ENCODE results near the gene C17orf67.
A peak's percentile ranks its signal among the peaks of the same experiment; 100 is the strongest.

C17orf67 gene

DNA sequence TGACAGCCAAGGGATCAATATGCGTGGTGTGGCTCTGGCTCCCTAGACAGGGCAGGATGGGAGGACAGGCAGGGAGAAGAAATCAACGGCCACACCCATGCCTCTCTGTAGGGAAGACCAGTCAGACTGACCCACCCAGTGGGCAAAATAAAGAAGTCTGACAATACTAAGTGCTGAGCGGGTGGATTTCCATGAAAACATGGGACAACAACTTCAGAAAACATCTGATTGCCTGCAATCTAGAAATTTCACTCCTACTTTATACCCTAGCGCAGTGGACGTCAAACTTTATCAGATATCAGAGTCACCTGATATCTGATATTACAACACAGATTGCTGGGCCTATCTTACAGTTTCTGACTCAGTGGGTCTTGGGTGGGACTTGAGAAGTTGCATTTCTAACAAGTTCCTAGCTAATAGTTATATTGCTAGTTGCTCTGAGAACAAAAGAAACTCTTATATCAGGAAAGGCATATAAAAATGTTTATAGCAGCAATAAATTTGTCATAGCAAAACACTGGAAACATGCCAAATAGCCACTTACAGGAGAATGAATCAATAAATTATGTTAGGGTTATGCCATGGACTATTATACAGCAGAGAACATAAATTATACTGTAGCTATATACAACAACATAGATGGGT lies 38.4 kb downstream of the C17orf67 start:
- ChIA-PET CTCF (no interaction called here), POLR2A (ENCODE audit: low non-redundant PET) (no interaction called here)
- no peak for DNase-seq (ENCODE audit: low spot score)
- H3K27ac ChIP-seq = no peak overlapping the region
- TF ChIP-seq, protein P1, sequence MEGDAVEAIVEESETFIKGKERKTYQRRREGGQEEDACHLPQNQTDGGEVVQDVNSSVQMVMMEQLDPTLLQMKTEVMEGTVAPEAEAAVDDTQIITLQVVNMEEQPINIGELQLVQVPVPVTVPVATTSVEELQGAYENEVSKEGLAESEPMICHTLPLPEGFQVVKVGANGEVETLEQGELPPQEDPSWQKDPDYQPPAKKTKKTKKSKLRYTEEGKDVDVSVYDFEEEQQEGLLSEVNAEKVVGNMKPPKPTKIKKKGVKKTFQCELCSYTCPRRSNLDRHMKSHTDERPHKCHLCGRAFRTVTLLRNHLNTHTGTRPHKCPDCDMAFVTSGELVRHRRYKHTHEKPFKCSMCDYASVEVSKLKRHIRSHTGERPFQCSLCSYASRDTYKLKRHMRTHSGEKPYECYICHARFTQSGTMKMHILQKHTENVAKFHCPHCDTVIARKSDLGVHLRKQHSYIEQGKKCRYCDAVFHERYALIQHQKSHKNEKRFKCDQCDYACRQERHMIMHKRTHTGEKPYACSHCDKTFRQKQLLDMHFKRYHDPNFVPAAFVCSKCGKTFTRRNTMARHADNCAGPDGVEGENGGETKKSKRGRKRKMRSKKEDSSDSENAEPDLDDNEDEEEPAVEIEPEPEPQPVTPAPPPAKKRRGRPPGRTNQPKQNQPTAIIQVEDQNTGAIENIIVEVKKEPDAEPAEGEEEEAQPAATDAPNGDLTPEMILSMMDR (conservative IDR thresholded peaks at IDR 0.05; ENCODE audit: low read depth) = no peak

DNA sequence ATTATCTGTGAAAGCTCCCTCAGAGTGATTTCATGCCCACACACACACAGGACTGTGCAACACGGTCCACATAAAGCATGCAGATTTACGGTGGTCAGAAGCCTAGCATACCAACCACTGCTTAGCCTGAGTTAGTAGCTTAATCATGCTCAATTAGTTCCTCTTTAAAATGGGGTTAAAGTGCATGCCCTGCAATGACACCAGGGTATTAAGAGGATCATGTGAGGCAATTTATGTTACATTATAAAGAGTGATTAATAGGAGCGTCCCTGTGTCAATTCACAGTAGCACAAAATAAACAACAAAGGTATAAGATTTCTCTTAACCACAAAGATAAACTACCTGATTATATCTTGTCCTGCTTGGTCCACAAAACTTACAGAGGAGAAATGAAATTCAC lies 39.8 kb downstream of the C17orf67 start:
- DNase-seq (ENCODE audit: low spot score) = no peak
- CTCF ChIA-PET = interaction anchor here (0.5 kb wide), 1 partner anchor 202 kb away, joined by 3 read pairs; no protein-coding TSS in a partner anchor
- TF ChIP-seq, protein P1 (conservative IDR thresholded peaks at IDR 0.05; ENCODE audit: low read depth) = no peak
- H3K27ac ChIP-seq = no peak overlapping the region
- POLR2A ChIA-PET (ENCODE audit: low non-redundant PET) = no interaction called here

DNA sequence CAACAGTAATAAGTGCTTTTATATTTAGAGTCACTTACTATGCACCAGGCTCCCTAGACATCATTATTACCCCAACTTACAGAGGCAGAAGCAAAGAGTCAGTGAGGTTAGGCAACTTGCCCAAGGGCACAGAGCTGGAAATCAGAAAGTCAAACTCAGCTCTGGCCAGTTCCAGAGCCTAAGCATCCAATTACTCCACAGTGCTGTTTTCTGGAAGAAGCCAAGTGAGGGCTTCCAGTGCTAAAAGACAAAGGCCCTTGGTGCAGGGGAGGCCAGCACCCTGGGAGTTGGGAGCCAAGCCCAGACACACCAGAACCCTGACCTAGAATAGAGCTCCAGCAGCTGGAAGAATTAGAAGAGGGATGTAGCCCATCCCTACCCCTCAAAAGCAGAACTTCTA lies 40.2 kb downstream of the C17orf67 start:
- ChIA-PET POLR2A (ENCODE audit: low non-redundant PET) (no interaction called here), CTCF (interaction anchor here (0.5 kb wide), 1 partner anchor 202 kb away, joined by 3 read pairs; no protein-coding TSS in a partner anchor)
- H3K27ac ChIP-seq = no peak overlapping the region
- TF ChIP-seq, protein P1 (conservative IDR thresholded peaks at IDR 0.05; ENCODE audit: low read depth) = no peak
- no peak for DNase-seq (ENCODE audit: low spot score)

DNA sequence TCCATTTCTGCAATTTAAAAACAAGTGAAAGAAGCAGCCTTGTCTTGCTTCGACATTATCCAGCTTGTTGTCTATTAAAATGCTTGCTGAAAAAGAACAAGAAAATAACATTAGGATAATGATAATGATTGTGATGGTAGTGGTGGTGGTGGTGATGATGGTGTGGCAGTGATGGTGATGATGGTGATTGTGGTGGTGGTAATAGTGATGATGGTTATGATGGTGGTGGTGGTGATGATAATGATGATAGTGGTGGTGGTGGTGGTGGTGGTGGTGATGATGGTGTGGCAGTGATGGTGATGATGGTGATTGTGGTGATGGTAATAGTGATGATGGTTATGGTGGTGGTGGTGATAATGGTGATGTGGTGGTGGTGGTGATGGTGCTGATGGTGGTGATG lies 41.5 kb downstream of the C17orf67 start:
- no peak for DNase-seq (ENCODE audit: low spot score)
- ChIA-PET CTCF (no interaction called here), POLR2A (ENCODE audit: low non-redundant PET) (no interaction called here)
- TF ChIP-seq, protein P1 (conservative IDR thresholded peaks at IDR 0.05; ENCODE audit: low read depth) = no peak
- no peak overlapping the region for H3K27ac ChIP-seq

DNA sequence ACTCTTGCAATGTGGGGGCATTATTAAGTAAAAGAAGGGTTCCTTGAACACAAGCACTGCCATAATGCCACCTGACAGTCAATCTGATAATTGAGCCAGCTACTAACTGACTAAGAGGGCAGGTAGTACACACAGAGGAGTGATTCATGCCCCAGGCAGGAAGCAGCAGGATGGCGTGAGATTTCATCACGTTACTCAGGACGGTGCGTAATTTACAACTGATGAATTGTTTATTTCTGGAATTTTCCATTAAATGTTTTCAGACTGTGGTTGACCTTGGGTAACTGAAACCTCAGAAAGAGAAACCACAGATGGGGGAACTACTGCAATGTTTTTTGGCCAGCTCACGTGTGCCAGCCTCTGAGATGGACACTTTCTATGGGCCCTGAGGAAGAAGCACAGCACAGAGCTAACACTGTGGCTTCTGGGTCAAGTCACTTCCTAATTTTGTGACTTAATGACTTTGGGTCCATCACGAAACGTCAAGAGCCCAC lies 46.7 kb downstream of the C17orf67 start:
- TF ChIP-seq, protein P1 (conservative IDR thresholded peaks at IDR 0.05; ENCODE audit: low read depth) = no peak
- DNase-seq (ENCODE audit: low spot score) = peak; percentile 86
- H3K27ac ChIP-seq = peak overlapping the region; percentile 62
- POLR2A ChIA-PET (ENCODE audit: low non-redundant PET) = no interaction called here
- CTCF ChIA-PET = interaction anchor here (0.7 to 1.1 kb wide), 2 partner anchors 95 to 195 kb away, joined by 3 to 4 read pairs; no protein-coding TSS in a partner anchor

DNA sequence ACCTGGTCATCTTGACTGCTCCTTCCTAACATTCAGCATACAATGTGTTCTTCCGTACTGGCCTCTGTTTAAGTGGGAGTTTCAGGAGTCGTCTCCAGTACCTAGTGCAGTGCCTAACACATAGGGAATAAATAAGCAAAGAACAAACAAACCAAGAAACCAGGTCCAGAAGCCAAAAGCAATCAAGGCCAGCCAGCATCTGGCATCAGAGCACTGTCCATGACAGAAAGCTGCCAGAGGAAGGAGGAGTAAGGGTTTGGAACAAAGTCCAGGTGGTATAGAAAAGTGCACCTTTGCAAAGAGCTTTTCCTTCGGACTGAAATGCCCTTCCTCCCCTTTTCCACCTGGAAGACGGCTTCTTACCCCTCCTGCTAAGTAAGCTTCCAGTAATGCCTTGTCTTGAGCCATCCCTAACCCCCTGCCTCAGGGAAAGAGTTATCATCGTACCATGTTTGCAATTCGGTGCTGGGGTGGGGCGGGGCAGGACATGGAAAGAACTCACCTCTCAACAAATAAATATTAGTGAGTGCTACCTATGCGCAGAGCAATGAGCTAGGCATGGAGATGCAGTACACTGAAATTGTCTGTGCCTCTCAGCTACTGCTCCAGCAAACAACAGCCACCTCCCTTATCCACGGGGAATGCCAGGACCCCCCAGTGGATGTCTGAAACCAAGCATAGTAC lies 47.6 kb downstream of the C17orf67 start:
- peak overlapping the region; percentile 80 for H3K27ac ChIP-seq
- CTCF ChIA-PET = interaction anchor here (0.7 to 1.1 kb wide), 2 partner anchors 13 to 194 kb away, joined by 3 read pairs; no protein-coding TSS in a partner anchor

More for the DNA sequence above, 47.6 kb downstream of the C17orf67 start:
- POLR2A ChIA-PET (ENCODE audit: low non-redundant PET) = no interaction called here
- TF ChIP-seq, protein P1 (conservative IDR thresholded peaks at IDR 0.05; ENCODE audit: low read depth) = no peak
- DNase-seq (ENCODE audit: low spot score) = no peak
